Measurements from ENCODE around the gene SERPIND1. TPM values are rescaled to one million over a fixed set of nuclear protein-coding genes. Genes with fewer than 3 reads are reported as not detected.

Gene SERPIND1
- total and polyA plus RNA-seq, 2 experiments from 2014 or later = not detected

- Mint-ChIP-seq H3K27ac (no peak overlapping the region), H3K9me3 (no peaks in the 10 kb centered on the region), H3K4me1 (no peaks in the 10 kb centered on the region), H3K4me3 (no peak overlapping the region), H3K27me3 (ENCODE audit: insufficient read depth, low read depth, poor library complexity) (no peaks in the 10 kb centered on the region), H3K36me3 (ENCODE audit: low read depth) (peaks cover 12% of the 10 kb centered on the region)
- Histone ChIP-seq H3F3A (replicated peaks; ENCODE audit: low read depth) (no peaks in the 10 kb centered on the region), H3K27ac (ENCODE audit: low read depth) (no peak overlapping the region), H3K36me3 (ENCODE audit: insufficient read depth) (peaks cover 3% of the 10 kb centered on the region), H3K4me3 (no peak overlapping the region), H3K4me2 (no peak overlapping the region), H2AFZ (no peak overlapping the region), H3K9me2 (ENCODE audit: insufficient read depth) (no peaks in the 10 kb centered on the region), H4K20me1 (replicated peaks; ENCODE audit: insufficient read depth) (0 out of 2 replicates have a peak, but pooled peaks cover 12% of the 10 kb centered on the region), H3K4me1 (ENCODE audit: insufficient read depth) (no peaks in the 10 kb centered on the region), H3K27me3 (ENCODE audit: insufficient read depth) (no peaks in the 10 kb centered on the region), H3K79me2 (replicated peaks; ENCODE audit: insufficient read depth) (no peaks in the 10 kb centered on the region)
- TF ChIP-seq NANOG (IDR thresholded peaks at IDR 0.05; ENCODE audit: borderline replicate concordance) (no peak), EZH2phosphoT487 (IDR thresholded peaks at IDR 0.05; ENCODE audit: unreplicated experiment) (no peak), JUNB (IDR thresholded peaks at IDR 0.05; ENCODE audit: unreplicated experiment) (no peak), STAT1 (IDR thresholded peaks at IDR 0.05; ENCODE audit: unreplicated experiment) (no peak), POLR2AphosphoS5 (IDR thresholded peaks at IDR 0.05; ENCODE audit: low read depth) (no peak), EZH2 (IDR thresholded peaks at IDR 0.05; ENCODE audit: low read depth, unreplicated experiment) (no peak)
- TF ChIP-seq, protein P1, sequence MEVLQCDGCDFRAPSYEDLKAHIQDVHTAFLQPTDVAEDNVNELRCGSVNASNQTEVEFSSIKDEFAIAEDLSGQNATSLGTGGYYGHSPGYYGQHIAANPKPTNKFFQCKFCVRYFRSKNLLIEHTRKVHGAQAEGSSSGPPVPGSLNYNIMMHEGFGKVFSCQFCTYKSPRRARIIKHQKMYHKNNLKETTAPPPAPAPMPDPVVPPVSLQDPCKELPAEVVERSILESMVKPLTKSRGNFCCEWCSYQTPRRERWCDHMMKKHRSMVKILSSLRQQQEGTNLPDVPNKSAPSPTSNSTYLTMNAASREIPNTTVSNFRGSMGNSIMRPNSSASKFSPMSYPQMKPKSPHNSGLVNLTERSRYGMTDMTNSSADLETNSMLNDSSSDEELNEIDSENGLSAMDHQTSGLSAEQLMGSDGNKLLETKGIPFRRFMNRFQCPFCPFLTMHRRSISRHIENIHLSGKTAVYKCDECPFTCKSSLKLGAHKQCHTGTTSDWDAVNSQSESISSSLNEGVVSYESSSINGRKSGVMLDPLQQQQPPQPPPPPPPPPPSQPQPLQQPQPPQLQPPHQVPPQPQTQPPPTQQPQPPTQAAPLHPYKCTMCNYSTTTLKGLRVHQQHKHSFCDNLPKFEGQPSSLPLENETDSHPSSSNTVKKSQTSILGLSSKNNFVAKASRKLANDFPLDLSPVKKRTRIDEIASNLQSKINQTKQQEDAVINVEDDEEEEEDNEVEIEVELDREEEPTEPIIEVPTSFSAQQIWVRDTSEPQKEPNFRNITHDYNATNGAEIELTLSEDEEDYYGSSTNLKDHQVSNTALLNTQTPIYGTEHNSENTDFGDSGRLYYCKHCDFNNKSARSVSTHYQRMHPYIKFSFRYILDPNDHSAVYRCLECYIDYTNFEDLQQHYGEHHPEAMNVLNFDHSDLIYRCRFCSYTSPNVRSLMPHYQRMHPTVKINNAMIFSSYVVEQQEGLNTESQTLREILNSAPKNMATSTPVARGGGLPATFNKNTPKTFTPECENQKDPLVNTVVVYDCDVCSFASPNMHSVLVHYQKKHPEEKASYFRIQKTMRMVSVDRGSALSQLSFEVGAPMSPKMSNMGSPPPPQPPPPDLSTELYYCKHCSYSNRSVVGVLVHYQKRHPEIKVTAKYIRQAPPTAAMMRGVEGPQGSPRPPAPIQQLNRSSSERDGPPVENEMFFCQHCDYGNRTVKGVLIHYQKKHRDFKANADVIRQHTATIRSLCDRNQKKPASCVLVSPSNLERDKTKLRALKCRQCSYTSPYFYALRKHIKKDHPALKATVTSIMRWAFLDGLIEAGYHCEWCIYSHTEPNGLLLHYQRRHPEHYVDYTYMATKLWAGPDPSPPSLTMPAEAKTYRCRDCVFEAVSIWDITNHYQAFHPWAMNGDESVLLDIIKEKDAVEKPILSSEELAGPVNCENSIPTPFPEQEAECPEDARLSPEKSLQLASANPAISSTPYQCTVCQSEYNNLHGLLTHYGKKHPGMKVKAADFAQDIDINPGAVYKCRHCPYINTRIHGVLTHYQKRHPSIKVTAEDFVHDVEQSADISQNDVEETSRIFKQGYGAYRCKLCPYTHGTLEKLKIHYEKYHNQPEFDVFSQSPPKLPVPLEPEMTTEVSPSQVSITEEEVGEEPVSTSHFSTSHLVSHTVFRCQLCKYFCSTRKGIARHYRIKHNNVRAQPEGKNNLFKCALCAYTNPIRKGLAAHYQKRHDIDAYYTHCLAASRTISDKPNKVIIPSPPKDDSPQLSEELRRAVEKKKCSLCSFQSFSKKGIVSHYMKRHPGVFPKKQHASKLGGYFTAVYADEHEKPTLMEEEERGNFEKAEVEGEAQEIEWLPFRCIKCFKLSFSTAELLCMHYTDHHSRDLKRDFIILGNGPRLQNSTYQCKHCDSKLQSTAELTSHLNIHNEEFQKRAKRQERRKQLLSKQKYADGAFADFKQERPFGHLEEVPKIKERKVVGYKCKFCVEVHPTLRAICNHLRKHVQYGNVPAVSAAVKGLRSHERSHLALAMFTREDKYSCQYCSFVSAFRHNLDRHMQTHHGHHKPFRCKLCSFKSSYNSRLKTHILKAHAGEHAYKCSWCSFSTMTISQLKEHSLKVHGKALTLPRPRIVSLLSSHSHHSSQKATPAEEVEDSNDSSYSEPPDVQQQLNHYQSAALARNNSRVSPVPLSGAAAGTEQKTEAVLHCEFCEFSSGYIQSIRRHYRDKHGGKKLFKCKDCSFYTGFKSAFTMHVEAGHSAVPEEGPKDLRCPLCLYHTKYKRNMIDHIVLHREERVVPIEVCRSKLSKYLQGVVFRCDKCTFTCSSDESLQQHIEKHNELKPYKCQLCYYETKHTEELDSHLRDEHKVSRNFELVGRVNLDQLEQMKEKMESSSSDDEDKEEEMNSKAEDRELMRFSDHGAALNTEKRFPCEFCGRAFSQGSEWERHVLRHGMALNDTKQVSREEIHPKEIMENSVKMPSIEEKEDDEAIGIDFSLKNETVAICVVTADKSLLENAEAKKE (CRISPR knock-in tag; IDR thresholded peaks at IDR 0.05) = no peak
- TF ChIP-seq, protein P2, sequence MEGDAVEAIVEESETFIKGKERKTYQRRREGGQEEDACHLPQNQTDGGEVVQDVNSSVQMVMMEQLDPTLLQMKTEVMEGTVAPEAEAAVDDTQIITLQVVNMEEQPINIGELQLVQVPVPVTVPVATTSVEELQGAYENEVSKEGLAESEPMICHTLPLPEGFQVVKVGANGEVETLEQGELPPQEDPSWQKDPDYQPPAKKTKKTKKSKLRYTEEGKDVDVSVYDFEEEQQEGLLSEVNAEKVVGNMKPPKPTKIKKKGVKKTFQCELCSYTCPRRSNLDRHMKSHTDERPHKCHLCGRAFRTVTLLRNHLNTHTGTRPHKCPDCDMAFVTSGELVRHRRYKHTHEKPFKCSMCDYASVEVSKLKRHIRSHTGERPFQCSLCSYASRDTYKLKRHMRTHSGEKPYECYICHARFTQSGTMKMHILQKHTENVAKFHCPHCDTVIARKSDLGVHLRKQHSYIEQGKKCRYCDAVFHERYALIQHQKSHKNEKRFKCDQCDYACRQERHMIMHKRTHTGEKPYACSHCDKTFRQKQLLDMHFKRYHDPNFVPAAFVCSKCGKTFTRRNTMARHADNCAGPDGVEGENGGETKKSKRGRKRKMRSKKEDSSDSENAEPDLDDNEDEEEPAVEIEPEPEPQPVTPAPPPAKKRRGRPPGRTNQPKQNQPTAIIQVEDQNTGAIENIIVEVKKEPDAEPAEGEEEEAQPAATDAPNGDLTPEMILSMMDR (conservative IDR thresholded peaks at IDR 0.05; ENCODE audit: low read depth in 2 of 2) = no peak
- ATAC-seq (peak; percentile 55), DNase-seq (ENCODE audit: low spot score) (no peak)
Observed at GRCh38 chr22:20799449-20799848, 25.5 kb downstream of the SERPIND1 start.

Data from GM23338 (cell line).